NCI-H146 treated with DMSO at 0.1 percent for 48 hours (cell line): ENCODE data around the gene C16orf92.
A peak's percentile ranks its signal among the peaks of the same experiment; 100 is the strongest.

ENCODE experiments used
- DNase-seq: peaks from one replicate; lab custom pipeline; 2025; ENCODE audit not compliant: unreplicated experiment; lab: John Stamatoyannopoulos, UW

The C16orf92 gene

DNA sequence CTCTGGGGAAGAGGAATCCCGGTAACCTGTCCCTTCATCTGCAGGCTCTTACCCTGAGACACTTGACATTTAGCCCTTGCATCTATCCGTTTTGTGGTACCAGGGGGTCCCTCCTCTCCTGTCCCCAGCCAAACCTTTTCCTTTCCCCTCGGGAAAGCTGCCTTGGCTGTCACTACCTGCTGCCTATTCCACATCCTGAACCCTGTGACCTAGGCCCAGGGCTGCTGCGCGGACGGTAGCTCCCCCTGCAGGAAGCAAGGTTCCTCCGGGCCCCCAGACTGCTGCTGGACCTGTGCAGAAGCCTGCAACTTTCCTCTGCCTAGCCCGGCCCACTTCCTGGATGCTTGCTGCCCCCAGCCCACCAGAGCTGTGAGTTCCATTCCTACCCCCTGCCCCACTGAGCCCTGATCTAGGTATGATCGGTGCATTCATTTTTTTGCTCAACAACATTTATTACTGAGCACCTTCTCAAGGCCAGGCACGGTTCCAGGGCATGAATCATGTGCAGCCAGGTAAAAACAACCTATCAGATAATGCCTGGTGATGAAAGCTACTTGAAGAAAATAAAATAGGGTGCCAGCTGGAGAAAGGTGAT, 32.1 kb downstream of the C16orf92 start:
- no peak for DNase-seq

DNA sequence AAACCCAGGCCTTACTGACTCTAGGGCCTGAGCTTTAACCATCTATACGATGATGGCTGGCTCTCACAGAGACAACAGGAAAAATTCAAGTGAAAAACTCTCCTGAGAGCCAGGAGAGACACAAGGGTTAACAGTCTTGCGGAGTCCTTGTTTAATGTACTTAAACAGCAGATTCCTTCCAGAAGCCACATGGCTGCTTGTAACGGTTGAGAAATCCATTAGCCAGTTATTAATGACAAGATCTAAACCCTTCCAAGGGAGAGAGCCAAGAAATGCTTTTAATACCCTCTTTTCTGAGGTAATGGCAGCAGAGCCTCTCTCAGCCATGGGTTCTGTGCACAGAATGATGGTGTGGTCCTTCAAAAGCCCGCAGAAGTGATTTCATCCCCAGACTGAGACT, 37.3 kb downstream of the C16orf92 start:
- DNase-seq: no peak

DNA sequence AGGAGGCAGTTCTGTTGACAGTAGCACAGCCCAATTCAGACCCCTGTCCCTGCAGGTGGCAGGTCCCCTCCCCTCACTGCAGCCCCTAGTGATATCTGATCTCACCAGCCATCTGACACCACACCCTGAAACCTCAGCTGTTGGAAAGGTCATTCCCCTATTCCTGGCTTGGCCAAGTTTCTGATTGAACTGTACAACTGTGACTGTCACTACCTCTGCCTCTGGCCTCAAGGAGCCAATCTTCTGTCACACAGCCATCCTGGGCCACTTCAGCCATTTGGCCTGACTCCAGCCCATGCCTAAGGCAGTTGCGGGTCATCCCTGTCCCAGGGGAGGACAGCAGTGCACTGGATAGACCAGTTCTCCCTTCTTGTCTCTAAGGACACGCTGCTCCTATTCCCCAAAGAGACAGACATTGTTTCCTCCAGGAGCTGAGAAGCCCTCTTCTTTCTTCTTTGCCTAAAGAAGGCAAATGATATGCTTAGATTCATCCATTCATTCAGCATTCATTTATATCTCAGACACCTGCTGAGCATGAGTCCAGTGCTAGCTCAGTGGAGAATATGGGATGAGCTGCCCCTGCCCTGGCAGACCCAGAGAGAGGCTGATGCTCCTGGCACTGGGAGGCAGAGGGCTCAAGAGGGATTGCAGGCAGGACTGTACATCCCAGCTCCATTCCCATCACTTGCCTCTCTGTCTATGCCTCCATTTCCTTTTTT, 38.0 kb downstream of the C16orf92 start:
- DNase-seq: no peak

DNA sequence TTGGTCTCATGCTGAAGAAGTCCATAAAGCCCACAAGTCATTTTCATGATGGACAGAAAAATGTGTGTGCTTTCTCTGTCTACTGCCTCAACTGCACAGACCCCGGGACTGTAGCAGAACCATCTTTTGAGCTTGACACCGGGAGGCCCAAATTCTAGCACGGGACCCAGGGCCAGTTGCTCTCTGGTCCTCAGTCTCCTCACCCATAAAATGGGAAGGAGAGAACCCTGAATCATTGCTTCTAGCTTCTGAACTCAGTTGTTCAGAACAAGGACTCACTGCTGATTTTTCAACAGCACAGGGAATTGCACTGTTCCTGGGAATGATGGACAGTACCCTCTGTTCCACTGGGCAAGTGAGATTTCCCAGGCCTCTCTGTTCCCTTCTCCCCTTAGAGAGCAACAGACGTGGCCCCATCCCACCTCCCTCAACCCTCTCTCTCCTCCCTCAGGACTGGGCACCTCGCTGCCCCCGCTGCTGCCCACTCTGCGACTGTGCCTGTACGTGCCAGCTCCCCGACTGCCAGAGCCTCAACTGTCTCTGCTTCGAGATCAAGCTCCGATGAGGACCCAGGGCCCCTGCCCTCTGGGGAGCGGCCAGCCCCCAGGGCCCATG, 40.4 kb downstream of the C16orf92 start:
- DNase-seq: no peak

DNA sequence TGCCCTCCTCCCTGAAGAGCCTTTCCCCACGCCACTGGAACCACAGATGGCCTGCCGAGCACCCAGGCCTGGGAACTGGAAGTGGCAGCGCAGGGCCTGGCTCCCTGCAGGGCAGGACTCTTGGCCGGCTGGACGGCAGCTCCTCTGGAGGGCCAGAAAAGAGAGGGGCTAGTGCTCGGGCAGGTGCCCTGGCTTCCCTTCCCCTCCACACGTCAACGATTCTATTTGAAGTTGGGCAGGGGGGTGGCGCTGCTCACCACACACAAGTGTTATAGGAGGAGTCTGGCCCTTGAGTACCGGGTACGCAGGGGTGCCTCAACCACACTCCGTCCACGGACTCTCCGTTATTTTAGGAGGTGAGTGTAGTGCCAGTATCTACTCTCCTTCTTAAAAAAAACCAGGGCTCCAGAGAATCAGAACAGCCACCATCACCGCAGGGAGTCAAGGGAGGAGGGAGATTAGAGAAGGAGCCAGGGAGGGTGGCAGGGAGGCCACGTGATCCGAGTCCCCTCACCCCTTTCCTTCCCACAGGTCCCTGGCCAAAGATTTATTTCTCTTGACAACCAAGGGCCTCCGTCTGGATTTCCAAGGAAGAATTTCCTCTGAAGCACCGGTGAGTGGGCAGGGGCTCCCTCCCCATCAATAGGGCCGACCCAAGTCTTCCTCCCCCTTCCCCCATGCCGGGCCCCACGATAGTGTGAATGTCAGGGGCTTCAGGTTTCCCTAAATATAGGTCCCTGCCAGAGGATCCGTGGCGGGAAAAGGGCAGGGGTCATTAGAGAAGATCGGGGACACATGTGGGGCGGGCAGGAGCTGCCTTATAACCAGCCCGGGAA, 41.1 kb downstream of the C16orf92 start:
- peak; percentile 66 for DNase-seq

DNA sequence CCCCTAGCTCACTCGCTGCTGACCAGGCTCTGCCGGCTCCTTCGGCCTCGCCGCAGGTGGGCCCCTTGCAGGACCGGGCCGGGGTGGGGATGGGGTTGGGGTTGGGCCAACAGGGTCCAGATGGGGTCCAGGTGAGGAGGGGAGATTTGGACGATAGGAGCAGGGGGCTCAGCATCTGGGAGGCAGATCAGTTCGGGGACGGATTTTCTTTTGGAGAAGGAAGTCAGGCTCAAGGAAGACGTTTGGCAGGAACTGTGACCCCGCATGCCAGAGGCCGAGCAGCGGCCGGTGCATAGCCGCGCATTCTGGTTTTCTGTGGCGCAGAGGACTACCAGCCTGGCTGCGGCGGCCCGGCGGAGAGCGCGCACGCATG, 41.7 kb downstream of the C16orf92 start:
- DNase-seq: no peak

DNA sequence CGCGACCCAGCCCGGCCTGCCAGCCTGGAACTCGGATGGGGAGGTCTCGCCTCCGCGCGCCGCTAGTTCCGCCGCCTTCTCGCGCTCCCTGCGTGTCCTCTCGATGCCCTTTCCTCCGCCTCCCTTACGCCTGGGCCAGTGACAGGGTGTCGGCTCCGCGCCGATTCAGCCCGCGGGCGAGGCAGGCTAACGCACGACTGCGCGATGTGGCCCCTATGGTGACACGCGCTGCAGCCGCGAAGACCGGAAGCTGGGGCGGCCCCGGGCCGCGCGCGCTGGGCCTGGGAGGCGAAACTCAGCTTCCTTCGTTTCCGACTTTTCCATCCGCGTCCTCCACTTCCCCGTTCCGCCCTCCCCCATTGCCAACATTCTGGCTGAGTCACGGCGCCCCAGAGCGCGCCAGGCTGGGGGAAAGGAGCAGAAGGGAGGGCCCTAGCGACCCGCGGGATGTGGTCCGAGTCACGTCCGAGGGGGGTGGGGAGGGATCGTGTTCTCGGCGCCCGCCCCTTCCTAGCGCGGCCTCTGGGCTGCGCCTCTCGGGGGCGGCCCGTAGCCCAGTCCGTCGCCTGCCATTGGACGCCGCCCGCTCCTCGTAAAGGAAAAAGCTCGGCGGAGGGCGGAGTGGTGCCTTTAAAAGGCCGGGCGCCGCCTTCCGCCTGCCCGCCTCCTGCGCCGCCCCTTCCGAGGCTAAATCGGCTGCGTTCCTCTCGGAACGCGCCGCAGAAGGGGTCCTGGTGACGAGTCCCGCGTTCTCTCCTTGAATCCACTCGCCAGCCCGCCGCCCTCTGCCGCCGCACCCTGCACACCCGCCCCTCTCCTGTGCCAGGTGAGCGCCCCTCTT, 42.3 kb downstream of the C16orf92 start, which contains the start of gene ALDOA:
TSS of gene ALDOA (plus strand) at position 659 of the 841 bp plus-strand sequence. CDS start 1,138 bp downstream, outside the sequence.
- peak; percentile 97 for DNase-seq

DNA sequence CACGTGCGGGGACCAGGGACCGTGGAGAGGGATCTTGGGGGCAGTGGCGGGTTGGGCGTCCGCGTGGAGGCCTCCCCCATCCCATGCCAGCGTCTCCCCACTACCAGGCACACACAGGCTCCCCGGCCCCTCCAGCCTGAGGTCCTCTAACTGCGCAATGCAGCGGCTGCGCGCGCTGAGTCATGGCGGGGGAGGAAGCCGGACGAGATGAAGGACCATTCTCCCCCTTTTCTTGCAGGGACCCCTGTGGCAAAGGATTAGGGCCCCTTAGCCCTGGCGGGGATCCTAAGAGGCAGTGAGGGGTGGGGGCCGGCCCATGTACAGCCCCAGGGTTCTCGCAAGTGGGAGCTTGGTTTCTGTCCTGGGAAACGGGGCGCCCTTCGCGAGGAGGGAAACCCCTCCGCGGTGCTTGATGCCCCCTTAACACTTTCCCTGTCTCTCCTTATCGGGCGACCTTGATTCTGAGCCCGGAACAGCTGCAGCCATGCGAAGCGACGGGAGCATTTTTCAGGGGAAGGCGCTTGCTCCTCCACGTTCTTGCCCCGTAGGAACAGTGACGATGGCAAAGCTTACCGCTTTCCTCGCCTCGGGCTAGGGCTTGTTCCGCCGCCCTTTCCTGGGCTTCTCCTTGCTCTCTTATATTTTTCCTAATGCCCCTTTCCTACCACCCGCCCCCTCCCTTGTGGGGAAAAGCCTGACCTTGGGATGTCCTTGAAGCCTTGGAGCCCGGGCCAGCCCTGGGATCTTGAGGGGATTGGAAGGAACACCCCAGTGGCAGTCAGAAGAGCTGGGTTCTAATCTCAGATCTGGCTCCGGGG, 43.2 kb downstream of the C16orf92 start:
- DNase-seq: no peak

DNA sequence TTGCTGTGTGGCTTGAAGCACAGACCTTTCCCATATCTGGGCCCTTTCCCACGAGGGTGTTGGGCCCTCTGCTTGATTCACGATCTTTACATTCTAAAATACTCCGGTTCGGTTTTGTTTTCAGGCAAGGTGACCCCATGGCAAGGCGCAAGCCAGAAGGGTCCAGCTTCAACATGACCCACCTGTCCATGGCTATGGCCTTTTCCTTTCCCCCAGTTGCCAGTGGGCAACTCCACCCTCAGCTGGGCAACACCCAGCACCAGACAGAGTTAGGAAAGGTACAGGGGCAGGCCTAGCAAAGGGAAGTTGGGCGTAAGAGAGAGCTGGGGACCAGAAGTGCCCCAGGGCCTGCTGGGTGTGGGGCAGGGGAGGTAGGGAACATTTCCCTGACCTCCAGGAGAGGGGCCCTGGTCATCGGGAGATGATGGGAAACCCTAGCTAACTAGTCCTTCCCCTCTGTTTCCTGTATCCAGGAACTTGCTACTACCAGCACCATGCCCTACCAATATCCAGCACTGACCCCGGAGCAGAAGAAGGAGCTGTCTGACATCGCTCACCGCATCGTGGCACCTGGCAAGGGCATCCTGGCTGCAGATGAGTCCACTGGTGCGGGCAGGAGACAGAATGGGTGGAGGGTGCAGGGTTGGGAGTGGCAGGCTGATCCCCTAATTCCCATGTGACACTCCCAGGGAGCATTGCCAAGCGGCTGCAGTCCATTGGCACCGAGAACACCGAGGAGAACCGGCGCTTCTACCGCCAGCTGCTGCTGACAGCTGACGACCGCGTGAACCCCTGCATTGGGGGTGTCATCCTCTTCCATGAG, 44.0 kb downstream of the C16orf92 start:
- no peak for DNase-seq

DNA sequence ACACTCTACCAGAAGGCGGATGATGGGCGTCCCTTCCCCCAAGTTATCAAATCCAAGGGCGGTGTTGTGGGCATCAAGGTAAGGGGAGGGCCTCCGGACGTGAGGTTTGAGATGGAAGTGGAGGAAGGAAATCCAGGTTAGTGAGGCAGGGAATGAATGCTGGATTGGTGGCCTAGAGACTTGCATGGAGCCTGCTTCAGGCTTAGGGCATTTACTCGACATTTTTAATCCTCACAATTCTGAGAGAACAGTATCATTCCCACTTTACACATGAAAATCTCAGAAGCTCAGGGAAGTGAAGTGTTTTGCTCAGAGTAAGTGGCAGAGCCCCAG, 44.6 kb downstream of the C16orf92 start:
- DNase-seq: no peak

DNA sequence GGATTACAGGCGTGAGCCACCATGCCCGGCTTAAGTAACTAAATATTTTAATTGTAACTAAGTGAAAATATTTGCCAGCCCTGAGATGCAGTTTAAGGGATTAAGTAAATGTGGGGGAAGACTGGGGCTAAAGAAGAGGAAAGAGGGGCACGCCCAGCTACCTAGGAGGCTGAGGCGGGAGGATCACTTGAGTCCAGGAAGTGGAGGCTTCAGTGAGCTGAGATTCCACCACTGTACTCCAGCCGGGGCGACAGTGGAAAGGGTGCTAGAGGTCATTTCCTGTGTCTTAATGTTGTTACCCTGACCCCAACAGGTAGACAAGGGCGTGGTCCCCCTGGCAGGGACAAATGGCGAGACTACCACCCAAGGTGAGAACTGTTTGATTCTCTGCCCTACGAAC, 45.3 kb downstream of the C16orf92 start:
- no peak for DNase-seq

DNA sequence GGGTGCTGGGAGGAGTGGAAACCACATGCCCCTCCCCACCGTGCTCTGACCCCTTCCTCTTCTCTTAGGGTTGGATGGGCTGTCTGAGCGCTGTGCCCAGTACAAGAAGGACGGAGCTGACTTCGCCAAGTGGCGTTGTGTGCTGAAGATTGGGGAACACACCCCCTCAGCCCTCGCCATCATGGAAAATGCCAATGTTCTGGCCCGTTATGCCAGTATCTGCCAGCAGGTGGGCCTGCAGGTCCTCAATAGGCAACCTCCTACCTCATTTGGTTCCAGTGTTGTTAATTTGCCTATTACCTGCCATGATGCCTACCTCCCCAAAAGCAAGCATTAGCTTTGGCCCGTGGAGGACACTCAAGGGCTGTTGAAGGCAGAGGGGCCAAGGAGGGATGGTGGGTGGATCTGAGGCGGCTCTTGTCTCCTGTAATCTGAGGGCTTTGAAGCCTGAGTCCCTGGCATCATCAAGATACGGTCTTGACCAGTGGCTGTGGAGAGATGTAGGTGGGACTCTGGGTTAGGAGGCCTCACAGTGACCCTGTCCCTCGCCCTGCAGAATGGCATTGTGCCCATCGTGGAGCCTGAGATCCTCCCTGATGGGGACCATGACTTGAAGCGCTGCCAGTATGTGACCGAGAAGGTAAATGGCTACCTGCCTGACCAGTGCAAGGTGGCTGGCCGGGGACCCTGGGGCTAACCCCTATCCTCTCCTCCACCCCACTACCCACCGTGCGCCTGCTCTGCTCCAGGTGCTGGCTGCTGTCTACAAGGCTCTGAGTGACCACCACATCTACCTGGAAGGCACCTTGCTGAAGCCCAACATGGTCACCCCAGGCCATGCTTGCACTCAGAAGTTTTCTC, 46.0 kb downstream of the C16orf92 start:
- no peak for DNase-seq

DNA sequence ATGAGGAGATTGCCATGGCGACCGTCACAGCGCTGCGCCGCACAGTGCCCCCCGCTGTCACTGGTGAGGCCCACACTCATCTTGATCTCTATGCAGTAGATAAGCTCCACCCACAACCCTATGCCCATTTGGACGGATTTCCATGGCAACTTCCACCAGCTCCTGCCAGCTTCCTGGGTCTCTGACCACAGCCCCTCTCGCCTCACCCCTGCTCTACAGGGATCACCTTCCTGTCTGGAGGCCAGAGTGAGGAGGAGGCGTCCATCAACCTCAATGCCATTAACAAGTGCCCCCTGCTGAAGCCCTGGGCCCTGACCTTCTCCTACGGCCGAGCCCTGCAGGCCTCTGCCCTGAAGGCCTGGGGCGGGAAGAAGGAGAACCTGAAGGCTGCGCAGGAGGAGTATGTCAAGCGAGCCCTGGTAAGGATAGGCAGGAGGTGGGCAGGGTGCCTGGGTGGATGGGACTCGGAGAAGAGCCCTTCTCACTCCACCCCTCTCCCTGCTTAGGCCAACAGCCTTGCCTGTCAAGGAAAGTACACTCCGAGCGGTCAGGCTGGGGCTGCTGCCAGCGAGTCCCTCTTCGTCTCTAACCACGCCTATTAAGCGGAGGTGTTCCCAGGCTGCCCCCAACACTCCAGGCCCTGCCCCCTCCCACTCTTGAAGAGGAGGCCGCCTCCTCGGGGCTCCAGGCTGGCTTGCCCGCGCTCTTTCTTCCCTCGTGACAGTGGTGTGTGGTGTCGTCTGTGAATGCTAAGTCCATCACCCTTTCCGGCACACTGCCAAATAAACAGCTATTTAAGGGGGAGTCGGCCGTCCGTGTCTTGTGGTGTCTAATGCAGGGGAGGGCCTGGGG, 46.8 kb downstream of the C16orf92 start:
- DNase-seq: no peak

DNA sequence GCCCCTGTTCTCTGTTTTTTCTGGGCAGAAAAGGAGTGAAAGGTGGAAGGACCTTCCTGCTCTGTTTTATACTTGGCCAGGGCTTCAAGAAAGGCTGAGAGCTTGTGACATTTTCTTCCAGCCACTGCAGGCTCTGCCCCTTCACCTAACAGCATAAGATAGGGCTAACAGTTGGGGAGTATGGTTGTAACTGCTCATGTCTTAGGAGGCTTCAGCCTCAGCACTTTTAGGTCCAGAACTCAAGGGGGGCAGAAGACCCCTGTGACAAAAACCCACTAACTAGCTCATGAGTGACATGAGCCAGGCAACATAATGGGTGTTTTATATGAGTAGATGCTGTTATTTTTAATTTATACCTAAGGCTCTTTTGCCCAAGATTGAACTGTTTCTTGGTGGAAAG, 47.5 kb downstream of the C16orf92 start:
- DNase-seq: no peak
